Activated CD4-positive, alpha-beta T cell treated with anti-CD3 and anti-CD28 coated beads, Interleukin-2, Interleukin-4, amounts not matched to agents 100 ng/mL and 50 ng/mL, durations not matched to agents 16 hours and 8 hours (primary cell): ENCODE results near the gene NCR1.
"Not testable (repeated sequence)": the region's sequence is repeated elsewhere in the genome, so short reads cannot be mapped to it uniquely, and the experiment has no call there.

Experiments used
- DNase-seq: peaks from one replicate; pipeline ENCODE4 v3.0.0-alpha.2; 2020; ENCODE audit warnings: low spot score

NCR1 gene

GRCh38 chr19:54905803-54906511, at the start of gene NCR1:
Gene NCR1, plus strand, starts transcription at chr19:54906148. Its CDS starts 40 bp downstream, at chr19:54906188.
- peak; percentile 1 for DNase-seq

GRCh38 chr19:54858476-54858875, 47.5 kb upstream of the NCR1 start:
- not testable (repeated sequence) for DNase-seq

GRCh38 chr19:54859421-54859820, 46.5 kb upstream of the NCR1 start:
- DNase-seq: not testable (repeated sequence)

GRCh38 chr19:54863459-54863858, 42.5 kb upstream of the NCR1 start:
- not testable (repeated sequence) for DNase-seq

- no peak for DNase-seq
Observed at GRCh38 chr19:54871696-54872095, 34.3 kb upstream of the NCR1 start.

GRCh38 chr19:54873990-54874389, 32.0 kb upstream of the NCR1 start, which contains the start of gene FCAR:
Gene FCAR, plus strand, starts transcription at chr19:54874235. Its CDS starts 55 bp downstream, at chr19:54874290.
- DNase-seq: no peak

GRCh38 chr19:54875506-54875905, 30.4 kb upstream of the NCR1 start:
- DNase-seq: no peak

- no peak for DNase-seq
Observed at GRCh38 chr19:54877471-54877870, 28.5 kb upstream of the NCR1 start.

GRCh38 chr19:54881884-54882283, 24.1 kb upstream of the NCR1 start:
- no peak for DNase-seq

GRCh38 chr19:54882758-54883157, 23.2 kb upstream of the NCR1 start:
- peak; percentile 31 for DNase-seq

- no peak for DNase-seq
Observed at GRCh38 chr19:54883228-54883627, 22.7 kb upstream of the NCR1 start.

GRCh38 chr19:54888239-54888638, 17.7 kb upstream of the NCR1 start:
- DNase-seq: no peak

GRCh38 chr19:54889566-54889965, 16.4 kb upstream of the NCR1 start:
- no peak for DNase-seq

GRCh38 chr19:54893406-54893805, 12.5 kb upstream of the NCR1 start:
- DNase-seq: no peak

GRCh38 chr19:54894106-54894505, 11.8 kb upstream of the NCR1 start:
- not testable (repeated sequence) for DNase-seq

- no peak for DNase-seq
Observed at GRCh38 chr19:54896036-54896435, 9.9 kb upstream of the NCR1 start.

GRCh38 chr19:54898685-54899084, 7.3 kb upstream of the NCR1 start:
- DNase-seq: not testable (repeated sequence)

GRCh38 chr19:54899646-54900045, 6.3 kb upstream of the NCR1 start:
- DNase-seq: not testable (repeated sequence)

- not testable (repeated sequence) for DNase-seq
Observed at GRCh38 chr19:54901153-54901552, 4.8 kb upstream of the NCR1 start.

- DNase-seq: no peak
Observed at GRCh38 chr19:54902061-54902460, 3.9 kb upstream of the NCR1 start.

- no peak for DNase-seq
Observed at GRCh38 chr19:54903303-54903702, 2.6 kb upstream of the NCR1 start.

GRCh38 chr19:54904261-54904660, 1.7 kb upstream of the NCR1 start:
- not testable (repeated sequence) for DNase-seq

GRCh38 chr19:54905421-54905802, 536 bp upstream of the NCR1 start:
- DNase-seq: no peak

- no peak for DNase-seq
Observed at GRCh38 chr19:54906819-54907218, 871 bp downstream of the NCR1 start.
